GM12878 (cell line): Measurements from ENCODE around the gene GAPDHS. TPM values are rescaled to one million over a fixed set of nuclear protein-coding genes. Genes with fewer than 3 reads are reported as not detected.

Source experiments
- ATAC-seq: fragments of 200-7000 bp; cut with Tn5 transposase; 3 replicates; pipeline ENCODE4 v1.9.1; 2020; ENCODE audit warnings: mild to moderate bottlenecking, moderate library complexity
- BruUV-seq: library from RNA; stranded (reverse); fragments of 400-500 nt; replicated peaks from 2 replicates; lab custom pipeline; 2021; lab: Mats Ljungman, UMichigan
- CTCF ChIA-PET: fragments of 300-600 bp; sonication (Branson Sonifier 250); formaldehyde crosslinking; extraction: SDS; loops from one replicate; lab custom pipeline; 2021; ENCODE audit warnings: inconsistent platforms; lab: Yijun Ruan, JAX
- POLR2A ChIA-PET: fragments of 350-600 bp; formaldehyde crosslinking; extraction: SDS; loops from one replicate; lab custom pipeline; 2021; ENCODE audit warnings: inconsistent platforms; lab: Charles Lee
- RAD21 ChIA-PET: fragments of 300-600 bp; sonication (Branson Sonifier 250); formaldehyde crosslinking; loops from one replicate; lab custom pipeline; 2023; ENCODE audit warnings: antibody characterized with exemption; ENCODE audit not compliant: unreplicated experiment; lab: Charles Lee
- SMC1A ChIA-PET: fragments of 300-600 bp; sonication (Branson Sonifier 250); formaldehyde crosslinking; loops from one replicate; lab custom pipeline; 2023; ENCODE audit not compliant: unreplicated experiment, uncharacterized antibody; lab: Charles Lee
- DNase-seq: peaks from one replicate; pipeline ENCODE4 v3.0.0-alpha.2; 2011; ENCODE audit warnings: low read depth, low spot score
- FAIRE-seq: peaks from 3 replicates; lab custom pipeline; 2011; peaks lifted over from hg19 to GRCh38; lab: Jason Lieb, UNC
- H2AFZ ChIP-seq: 2 replicates; pipeline ENCODE4 v1.6.0; 2011; ENCODE audit warnings: low read depth, low read length, control low read depth; ENCODE audit not compliant: control insufficient read depth
- H3K27ac ChIP-seq: 2 replicates; pipeline ENCODE4 v1.5.1; 2011; ENCODE audit warnings: control low read depth; ENCODE audit not compliant: control insufficient read depth, insufficient read depth
- H3K27me3 ChIP-seq, 2 experiments: replicated peaks in 1 of 2; 2 replicates each; pipeline versions ENCODE4 v1.6.0 to v1.6.1; 2011; ENCODE audit warnings: low read length in 1 of 2; ENCODE audit not compliant: control insufficient read depth in 2 of 2, insufficient read depth in 2 of 2
- H3K36me3 ChIP-seq, 2 experiments: 2 replicates each; pipeline ENCODE4 v1.5.1; 2011; ENCODE audit warnings: low read length in 1 of 2; ENCODE audit not compliant: control insufficient read depth in 2 of 2, insufficient read depth in 2 of 2
- H3K4me1 ChIP-seq: 2 replicates; pipeline ENCODE4 v1.6.1; 2011; ENCODE audit warnings: mild to moderate bottlenecking, low read length, moderate library complexity, mixed read lengths; ENCODE audit not compliant: control insufficient read depth, insufficient read depth
- H3K4me2 ChIP-seq: 2 replicates; pipeline ENCODE4 v1.6.0; 2011; ENCODE audit warnings: control low read depth; ENCODE audit not compliant: control insufficient read depth, insufficient read depth
- H3K4me3 ChIP-seq: fragments of 200-600 bp; sonication (generic); 2 replicates; pipeline ENCODE4 v1.5.1; 2016
- H3K79me2 ChIP-seq: 2 replicates; pipeline ENCODE4 v1.6.0; 2011; ENCODE audit warnings: low read length; ENCODE audit not compliant: control insufficient read depth, insufficient read depth
- H3K9ac ChIP-seq: 2 replicates; pipeline ENCODE4 v1.8.0; 2011; ENCODE audit warnings: low read length, control low read depth, mixed read lengths; ENCODE audit not compliant: control insufficient read depth, insufficient read depth
- H3K9me3 ChIP-seq: replicated peaks from 3 replicates; pipeline ENCODE4 v1.5.1; 2011; ENCODE audit warnings: mild to moderate bottlenecking, low read length; ENCODE audit not compliant: control insufficient read depth, insufficient read depth
- H4K20me1 ChIP-seq: 2 replicates; pipeline ENCODE4 v1.6.0; 2011; ENCODE audit not compliant: control insufficient read depth, insufficient read depth
- BCL11A ChIP-seq: IDR thresholded peaks from 2 replicates; pipeline ENCODE4 v1.6.1; 2011; ENCODE audit warnings: low read depth, low read length
- BRCA1 ChIP-seq: IDR thresholded peaks from 2 replicates; pipeline ENCODE4 v1.6.1; 2011; ENCODE audit warnings: low read depth, low read length, improper control_type of control experiment
- CBFB ChIP-seq: IDR thresholded peaks from 2 replicates; pipeline ENCODE4 v1.6.1; 2016; ENCODE audit warnings: antibody characterized with exemption, low read depth
- CHD1 ChIP-seq: IDR thresholded peaks from 2 replicates; pipeline ENCODE4 v1.6.1; 2012; ENCODE audit warnings: low read depth, low read length, improper control_type of control experiment
- CUX1 ChIP-seq: IDR thresholded peaks from 2 replicates; pipeline ENCODE4 v1.6.1; 2012; ENCODE audit warnings: improper control_type of control experiment, low read depth, low read length; ENCODE audit not compliant: insufficient replicate concordance
- ETV6 ChIP-seq, 2 experiments: fragments of 450-650 bp in 1 of 2; IDR thresholded peaks in 1 of 2; conservative IDR thresholded peaks in 1 of 2; 2 replicates each; pipeline ENCODE4 v1.6.1; 2014; ENCODE audit warnings: antibody characterized with exemption in 1 of 2, borderline replicate concordance in 1 of 2, low read depth in 1 of 2, mild to moderate bottlenecking in 1 of 2, moderate library complexity in 1 of 2
- KAT2A ChIP-seq: conservative IDR thresholded peaks from 2 replicates; pipeline ENCODE4 v1.6.1; 2011; ENCODE audit warnings: low read depth, low read length; ENCODE audit not compliant: control insufficient read depth
- MEF2A ChIP-seq: IDR thresholded peaks from 2 replicates; pipeline ENCODE4 v1.6.1; 2011; ENCODE audit warnings: low read depth, mild to moderate bottlenecking, low read length, moderate library complexity; ENCODE audit not compliant: insufficient read depth
- NFXL1 ChIP-seq: fragments of 450-650 bp; IDR thresholded peaks from 2 replicates; pipeline ENCODE4 v1.6.1; 2017; ENCODE audit warnings: antibody characterized with exemption, mild to moderate bottlenecking, borderline replicate concordance
- POLR2AphosphoS5 ChIP-seq: IDR thresholded peaks from 2 replicates; pipeline ENCODE4 v1.6.1; 2011; ENCODE audit warnings: mild to moderate bottlenecking, low read length, inconsistent platforms
- POU2F2 ChIP-seq: IDR thresholded peaks from 3 replicates; pipeline ENCODE4 v1.6.1; 2011; ENCODE audit warnings: low read depth, mild to moderate bottlenecking, low read length, borderline replicate concordance
- RCOR1 ChIP-seq: conservative IDR thresholded peaks from 2 replicates; pipeline ENCODE4 v1.6.1; 2012; ENCODE audit warnings: low read depth, low read length, improper control_type of control experiment
- USF2 ChIP-seq: IDR thresholded peaks from 2 replicates; pipeline ENCODE4 v1.6.1; 2011; ENCODE audit warnings: low read depth, low read length, improper control_type of control experiment, borderline replicate concordance
- ZBED1 ChIP-seq: IDR thresholded peaks from 2 replicates; pipeline ENCODE4 v1.6.1; 2016; ENCODE audit warnings: borderline replicate concordance
- ZNF24 ChIP-seq: fragments of 450-650 bp; IDR thresholded peaks from 2 replicates; pipeline ENCODE4 v1.6.1; 2017; ENCODE audit warnings: antibody characterized with exemption, mild to moderate bottlenecking
- ZNF622 ChIP-seq: fragments of 450-650 bp; IDR thresholded peaks from 2 replicates; pipeline ENCODE4 v1.6.1; 2017; ENCODE audit warnings: mild to moderate bottlenecking, inconsistent platforms
- WGBS: methylation state at CpG from one replicate; pipeline ENCODE4 v1.1.6; 2016; ENCODE audit warnings: low lambda C conversion rate; ENCODE audit not compliant: insufficient replicate concordance, insufficient coverage; ENCODE audit errors: missing lambda C conversion rate; 5-methylcytosine and 5-hydroxymethylcytosine counted together
- in situ Hi-C: fragments of 300-500 bp; cut with MboI; formaldehyde crosslinking; loops from 9 replicates; pipeline ENCODE4 v1.14.3; 2018; ENCODE audit warnings: mixed read lengths
- intact Hi-C: fragments of 100-400 bp; cut with micrococcal nuclease; formaldehyde crosslinking; loops from one replicate; pipeline ENCODE4 v1.14.2; 2022; ENCODE audit not compliant: unreplicated experiment
- polyA plus RNA-seq, 11 experiments: library from polyadenylated mRNA; depleted of rRNA in 4 of 11; unstranded in 6 of 11; stranded (reverse) in 5 of 11; fragments of >200 nt; fragmentation: Nextera tagmentation in 4 of 11; fragmentation: Illumina TruSeq in 1 of 11; extraction: Ambion mirVana in 4 of 11; extraction: Trizol in 1 of 11; gene quantifications; 1 replicate in 1 of 11; 2 replicates in 10 of 11; pipeline versions ENCODE4 v1.2.1 to v1.2.3, GENCODE V29; 2011 to 2016; ENCODE audit warnings: inconsistent platforms in 2 of 11, missing spikeins in 2 of 11, low read depth in 1 of 11
- total RNA-seq, 4 experiments: library from RNA; depleted of rRNA in 3 of 4; stranded (reverse); fragments of >200 nt in 3 of 4; fragmentation: Illumina TruSeq in 1 of 4; extraction: Trizol in 1 of 4; gene quantifications; 2 replicates each; pipeline versions ENCODE4 v1.2.1 to v1.2.3, GENCODE V29; 2013 to 2021

GAPDHS gene
- total and polyA plus RNA-seq, 10 of the 15 experiments (the other 5 are each of a cell fraction or from before 2014, with no cell fraction given): 0.08 TPM; not detected in 9

GRCh38 chr19:35484252-35485036 lies 48.8 kb upstream of the GAPDHS start:
- ChIA-PET SMC1A (interaction anchor here (0.6 to 4.1 kb wide), 8 partner anchors 9 to 161 kb away, joined by 3 to 21 read pairs (median 4); no protein-coding TSS in a partner anchor), RAD21 (interaction anchor here (0.7 to 2.1 kb wide), 6 partner anchors 10 to 210 kb away, joined by 3 to 8 read pairs (median 4); no protein-coding TSS in a partner anchor), POLR2A (interaction anchor here (0.6 to 0.8 kb wide), 3 partner anchors 13 to 60 kb away, joined by 3 to 4 read pairs (median 3); no protein-coding TSS in a partner anchor), CTCF (interaction anchor here (1.0 to 5.4 kb wide), 3 partner anchors 11 to 131 kb away, joined by 3 to 55 read pairs (median 6); no protein-coding TSS in a partner anchor)
- H3K9me3 ChIP-seq: no peaks in the 10 kb centered on the region
- peak overlapping the region; percentile 75 for H2AFZ ChIP-seq
- ATAC-seq (peak; percentile 99), DNase-seq (peak; percentile 85), FAIRE-seq (peak; percentile 94)
- BruUV-seq: no TSS peak
- H3K4me1 ChIP-seq: peaks cover 14% of the 10 kb centered on the region
- H3K27ac ChIP-seq: 0 out of 2 replicates have a peak overlapping the region, but pooled peaks have one; percentile 17
- no peaks in the 10 kb centered on the region for H3K36me3 ChIP-seq
- H4K20me1 ChIP-seq: no peaks in the 10 kb centered on the region
- no peaks in the 10 kb centered on the region for H3K79me2 ChIP-seq
- intact Hi-C loops: no loop called here
- in situ Hi-C loops: no loop called here
- no peak overlapping the region for H3K9ac ChIP-seq
- H3K4me2 ChIP-seq: peak overlapping the region; percentile 32; the same call in 1 of the 2 replicates
- 1% methylated on average over 7 of the region's 7 CpGs for WGBS
- H3K4me3 ChIP-seq: no peak overlapping the region
- H3K27me3 ChIP-seq: no peaks in the 10 kb centered on the region
- TF ChIP-seq CHD1 (no peak), CUX1 (peak; percentile 78), MEF2A (no peak), NFXL1 (no peak), ZBED1 (peak; percentile 75; the same call in 1 of the 2 replicates), BRCA1 (no peak), KAT2A (no peak), USF2 (no peak), POU2F2 (peak; percentile 82; the same call in 1 of the 3 replicates), CBFB (0 out of 2 replicates have a peak, but pooled peaks have one; percentile 46), BCL11A (0 out of 2 replicates have a peak, but pooled peaks have one; percentile 18), RCOR1 (no peak), POLR2AphosphoS5 (no peak), ZNF24 (peak; percentile 83), ETV6 (conservative IDR thresholded peaks at IDR 0.05 in 1 of 2, IDR thresholded peaks at IDR 0.05 in 1 of 2; ENCODE audit: borderline replicate concordance in 1 of 2, low read depth in 1 of 2) (no peak), ZNF622 (no peak)
